Activated T-cell treated with anti-CD3 and anti-CD28 coated beads for 1 hour (primary cell): ENCODE measurements around the gene SLC6A13.
"Not testable (repeated sequence)": the region's sequence is repeated elsewhere in the genome, so short reads cannot be mapped to it uniquely, and the experiment has no call there.

ENCODE experiments used
- DNase-seq: peaks from one replicate; pipeline ENCODE4 v3.0.0-alpha.2; 2020; ENCODE audit warnings: low read depth

The SLC6A13 gene

DNA sequence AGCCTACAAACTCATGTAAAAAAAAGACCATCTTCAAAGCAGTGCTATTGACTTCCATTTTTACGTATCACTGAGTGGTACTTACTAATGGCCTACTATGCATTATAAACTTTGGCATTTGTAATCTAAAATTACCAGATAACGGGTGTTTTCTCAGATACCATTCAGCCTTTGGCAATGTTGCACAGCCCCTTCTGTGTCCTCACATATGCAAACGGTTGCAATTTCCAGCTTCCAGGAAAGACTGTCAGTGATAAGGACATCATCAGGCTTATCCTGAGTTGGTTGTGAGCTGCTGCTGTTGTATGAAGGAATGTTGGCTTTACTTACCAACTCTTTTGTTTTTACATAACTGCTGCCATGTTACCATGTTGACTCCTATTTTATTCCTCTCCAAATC is 1.6 kb upstream of the SLC6A13 start:
- no peak for DNase-seq

DNA sequence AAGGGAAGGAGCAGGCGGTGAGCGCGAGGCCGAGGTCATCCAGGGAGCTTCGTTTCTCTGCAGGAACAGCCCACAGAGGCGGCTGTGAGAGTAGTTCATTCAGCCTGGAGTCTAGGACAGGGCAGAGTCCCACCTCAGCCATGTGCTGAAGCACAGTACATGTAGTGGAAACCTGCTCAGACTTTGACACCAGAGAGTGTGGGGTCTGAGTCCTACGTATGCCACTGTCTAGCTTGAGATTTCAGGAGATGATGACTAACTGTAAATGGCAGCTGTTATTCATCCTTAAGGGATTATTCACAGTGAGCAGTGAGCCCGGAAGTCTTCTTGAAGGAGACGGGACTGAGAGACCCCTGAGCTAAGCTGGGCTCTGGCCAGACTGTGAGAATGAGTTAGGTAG is 938 bp upstream of the SLC6A13 start:
- DNase-seq, result no peak

- DNase-seq, result no peak
Measured at GRCh38 chr12:262113-262512, 523 bp downstream of the SLC6A13 start.

- DNase-seq, result no peak
Measured at GRCh38 chr12:257521-258321, 4.9 kb downstream of the SLC6A13 start.

DNA sequence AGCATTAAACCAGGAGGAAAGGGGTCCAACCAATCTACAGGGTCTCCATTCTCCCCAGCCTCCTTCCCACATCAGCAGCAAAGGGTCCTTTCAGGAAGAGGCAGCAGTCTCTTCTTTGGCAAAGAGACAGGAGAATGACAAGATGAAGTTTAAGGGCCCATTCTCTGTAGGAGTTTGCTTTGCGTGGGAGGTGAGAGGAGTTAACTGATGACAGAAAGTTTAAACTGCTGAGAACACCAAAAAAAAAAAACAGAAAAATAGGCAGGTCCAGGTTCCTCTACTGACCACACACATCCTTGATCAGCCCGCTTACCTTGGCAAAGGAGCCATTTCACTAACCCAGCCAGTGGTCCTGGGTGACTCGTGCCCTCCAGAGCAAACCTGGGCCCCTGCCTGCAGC is 5.7 kb downstream of the SLC6A13 start:
- DNase-seq, result no peak

DNA sequence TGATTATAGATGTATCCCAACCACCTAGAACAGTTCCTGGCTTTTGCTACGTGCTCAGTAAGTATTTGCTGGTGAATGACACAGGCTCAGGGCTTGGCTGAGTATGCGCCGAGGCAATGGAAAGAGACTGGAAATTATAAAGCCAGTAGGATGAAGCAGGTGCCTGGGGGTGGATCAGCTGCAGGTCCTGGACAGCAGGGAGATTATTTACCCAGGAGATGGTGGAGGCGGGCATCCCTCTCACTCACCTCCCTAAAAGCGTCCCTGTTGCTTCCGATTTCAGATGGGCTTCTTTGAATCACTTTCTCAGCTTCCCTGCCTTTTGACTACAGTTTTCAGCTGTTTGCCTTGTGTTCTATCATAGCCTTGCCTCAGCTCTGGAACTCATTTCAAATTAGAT is 6.4 kb downstream of the SLC6A13 start:
- no peak for DNase-seq

DNA sequence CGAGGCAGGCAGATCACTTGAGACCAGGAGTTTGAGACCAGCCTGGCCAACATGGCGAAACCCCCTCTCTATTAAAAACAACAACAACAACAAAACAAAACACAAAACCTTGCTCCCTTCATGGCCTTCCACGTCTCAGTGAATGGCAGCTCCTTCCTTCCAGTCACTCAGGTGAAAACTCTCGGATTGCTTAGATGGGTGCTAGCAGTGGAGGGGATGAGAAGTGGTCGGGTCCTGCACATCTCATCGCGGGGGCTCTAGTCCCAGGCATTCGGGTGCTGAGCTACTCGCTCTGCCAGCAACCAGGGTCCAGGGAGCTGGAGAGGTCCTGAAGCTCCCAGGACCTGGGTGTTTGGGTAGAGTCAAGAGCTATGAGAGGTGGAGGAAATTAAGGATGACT is 7.7 kb downstream of the SLC6A13 start:
- DNase-seq, result no peak

GRCh38 chr12:254039-254438 is 8.6 kb downstream of the SLC6A13 start:
- no peak for DNase-seq

GRCh38 chr12:253116-253831 is 9.4 kb downstream of the SLC6A13 start:
- DNase-seq, result no peak

GRCh38 chr12:252636-253035 is 10.0 kb downstream of the SLC6A13 start:
- DNase-seq, result no peak

GRCh38 chr12:247271-247670 is 15.4 kb downstream of the SLC6A13 start:
- DNase-seq, result no peak

DNA sequence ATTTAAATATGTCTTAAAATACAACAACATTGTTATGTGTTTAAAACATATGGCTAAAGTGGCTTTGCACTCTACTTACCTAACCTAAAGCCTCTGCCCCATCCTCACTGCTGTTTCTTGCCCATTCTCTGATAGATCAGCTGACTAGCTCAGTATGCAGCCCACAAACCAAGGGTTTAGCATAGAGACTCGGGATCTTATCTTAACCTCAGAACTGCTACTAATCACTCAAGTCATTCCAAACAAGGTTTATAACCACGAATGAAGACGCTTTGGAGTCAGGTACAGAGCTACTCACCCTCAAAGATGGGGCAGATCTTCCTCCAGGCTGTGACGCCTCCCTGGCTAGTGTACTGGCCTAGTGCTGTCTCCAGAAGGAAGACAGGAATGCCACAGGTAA is 19.3 kb downstream of the SLC6A13 start:
- DNase-seq, result no peak

GRCh38 chr12:242496-242895 is 20.1 kb downstream of the SLC6A13 start:
- no peak for DNase-seq

GRCh38 chr12:241266-241665 is 21.4 kb downstream of the SLC6A13 start:
- no peak for DNase-seq

GRCh38 chr12:240566-240965 is 22.1 kb downstream of the SLC6A13 start:
- no peak for DNase-seq

GRCh38 chr12:238736-239398 is 23.8 kb downstream of the SLC6A13 start:
- no peak for DNase-seq

GRCh38 chr12:238116-238515 is 24.5 kb downstream of the SLC6A13 start:
- DNase-seq, result no peak

GRCh38 chr12:237026-237815 is 25.4 kb downstream of the SLC6A13 start:
- no peak for DNase-seq

- DNase-seq, result no peak
Measured at GRCh38 chr12:236445-236844, 26.2 kb downstream of the SLC6A13 start.

DNA sequence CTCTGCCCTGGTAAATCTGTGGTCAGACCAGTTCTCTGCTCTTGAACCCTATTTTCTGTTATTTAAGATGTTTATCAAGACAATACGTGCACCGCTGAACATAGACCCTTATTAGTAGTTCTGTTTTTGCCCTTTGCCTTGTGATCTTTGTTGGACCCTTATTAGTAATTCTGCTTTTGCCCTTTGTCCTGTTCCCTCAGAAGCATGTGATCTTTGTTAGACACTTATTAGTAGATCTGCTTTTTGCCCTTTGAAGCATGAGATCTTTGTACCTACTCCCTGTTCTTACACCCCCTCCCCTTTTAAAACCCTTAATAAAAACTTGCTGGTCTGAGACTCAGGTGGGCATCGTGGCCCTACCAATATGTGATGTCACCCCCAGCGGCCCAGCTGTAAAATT is 26.7 kb downstream of the SLC6A13 start:
- DNase-seq, result not testable (repeated sequence)

DNA sequence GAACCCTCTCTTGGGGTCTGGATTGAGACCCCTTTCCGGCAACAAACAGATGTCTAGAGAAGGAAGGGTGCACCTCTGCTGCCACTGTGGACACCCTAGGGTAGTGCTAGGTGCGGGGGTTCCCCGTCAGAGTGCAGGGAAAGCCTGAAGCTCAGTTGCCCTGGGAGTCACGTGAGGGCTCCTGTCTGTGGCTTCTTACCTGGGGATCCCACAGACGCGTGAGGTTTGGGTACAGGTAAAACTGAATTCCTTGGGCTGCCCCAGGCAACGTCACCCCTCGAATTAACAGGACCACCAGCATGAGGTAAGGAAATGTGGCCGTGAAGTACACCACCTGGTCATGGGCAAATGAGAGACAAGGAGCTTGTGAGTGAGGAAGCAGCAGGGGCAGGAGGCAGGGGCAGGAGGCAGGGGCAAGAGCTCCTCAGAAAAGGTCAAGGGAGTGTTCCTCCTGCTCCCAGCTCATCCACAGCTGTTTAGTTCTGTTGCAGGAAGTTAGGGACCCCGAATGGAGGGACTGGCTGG is 27.7 kb downstream of the SLC6A13 start:
- DNase-seq, result no peak

DNA sequence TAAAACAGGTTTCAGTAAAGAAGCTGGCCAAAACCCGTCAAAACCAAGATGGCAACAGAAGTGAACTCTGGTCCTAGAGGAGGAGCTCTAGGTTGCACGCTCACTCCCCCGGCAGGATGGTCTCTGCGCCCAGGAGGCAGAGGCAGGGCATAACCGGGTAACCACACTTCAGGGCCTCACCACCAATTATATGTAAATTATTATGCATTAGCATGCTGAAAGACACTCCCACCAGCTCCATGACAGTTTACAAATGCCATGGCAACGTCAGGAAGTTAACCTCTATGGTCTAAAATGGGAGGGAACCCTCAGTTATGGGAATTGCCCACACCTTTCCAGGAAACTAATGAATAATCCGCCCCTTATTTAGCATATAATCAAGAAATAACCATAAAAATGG is 28.6 kb downstream of the SLC6A13 start:
- no peak for DNase-seq
